K562 (cell line): ENCODE measurements around the gene RNF144A.

Source experiments
- CBFA2T2 ChIP-seq: fragments of 450-650 bp; conservative IDR thresholded peaks from 2 replicates; pipeline ENCODE4 v1.6.1; 2017; ENCODE audit warnings: mild to moderate bottlenecking
- MAFK ChIP-seq: IDR thresholded peaks from 2 replicates; pipeline ENCODE4 v1.6.1; 2011; ENCODE audit warnings: low read length, improper control_type of control experiment
- MAX ChIP-seq: sonication (generic); formaldehyde crosslinking; IDR thresholded peaks from 2 replicates; pipeline ENCODE4 v1.9.0; 2022; ENCODE audit warnings: mild to moderate bottlenecking, missing genetic modification reagents
- NFATC3 ChIP-seq: fragments of 450-650 bp; IDR thresholded peaks from 2 replicates; pipeline ENCODE4 v1.6.1; 2017; ENCODE audit warnings: mild to moderate bottlenecking
- RFX1 ChIP-seq: fragments of 450-650 bp; IDR thresholded peaks from 2 replicates; pipeline ENCODE4 v1.6.1; 2016; ENCODE audit warnings: mild to moderate bottlenecking, moderate library complexity
- ZNF707 ChIP-seq: fragments of 250-450 bp; sonication (Bioruptor Pico); conservative IDR thresholded peaks from 2 replicates; pipeline ENCODE4 v1.8.0; 2022; ENCODE audit warnings: inconsistent platforms, mild to moderate bottlenecking, moderate library complexity
- TF ChIP-seq, protein P1 (sequence below), 3 experiments: IDR thresholded peaks in 2 of 3; conservative IDR thresholded peaks in 1 of 3; 2 replicates each; pipeline ENCODE4 v1.5.1; 2011 to 2012; ENCODE audit warnings: low read length in 3 of 3, mild to moderate bottlenecking in 3 of 3, control low read depth in 2 of 3, improper control_type of control experiment in 1 of 3, inconsistent platforms in 1 of 3, low read depth in 1 of 3, mixed read lengths in 1 of 3, moderate library complexity in 1 of 3; ENCODE audit not compliant: insufficient read depth in 2 of 3
- TF ChIP-seq, protein P2 (sequence below): sonication (generic); formaldehyde crosslinking; IDR thresholded peaks from 2 replicates; pipeline ENCODE4 v1.8.0; 2022; ENCODE audit warnings: mild to moderate bottlenecking, low read depth, missing genetic modification reagents
- TF ChIP-seq, protein P3 (sequence below): fragments of 450-650 bp; IDR thresholded peaks from 2 replicates; pipeline ENCODE4 v1.6.1; 2018; ENCODE audit warnings: mild to moderate bottlenecking, low read depth; ENCODE audit not compliant: partially characterized antibody
- TF ChIP-seq, protein P4 (sequence below): sonication (generic); formaldehyde crosslinking; IDR thresholded peaks from 2 replicates; pipeline ENCODE4 v1.8.1; 2022; ENCODE audit warnings: missing genetic modification reagents

GRCh38 chr2:7018767-7019166 lies 101.6 kb downstream of the RNF144A start:
- TF ChIP-seq, protein P1, sequence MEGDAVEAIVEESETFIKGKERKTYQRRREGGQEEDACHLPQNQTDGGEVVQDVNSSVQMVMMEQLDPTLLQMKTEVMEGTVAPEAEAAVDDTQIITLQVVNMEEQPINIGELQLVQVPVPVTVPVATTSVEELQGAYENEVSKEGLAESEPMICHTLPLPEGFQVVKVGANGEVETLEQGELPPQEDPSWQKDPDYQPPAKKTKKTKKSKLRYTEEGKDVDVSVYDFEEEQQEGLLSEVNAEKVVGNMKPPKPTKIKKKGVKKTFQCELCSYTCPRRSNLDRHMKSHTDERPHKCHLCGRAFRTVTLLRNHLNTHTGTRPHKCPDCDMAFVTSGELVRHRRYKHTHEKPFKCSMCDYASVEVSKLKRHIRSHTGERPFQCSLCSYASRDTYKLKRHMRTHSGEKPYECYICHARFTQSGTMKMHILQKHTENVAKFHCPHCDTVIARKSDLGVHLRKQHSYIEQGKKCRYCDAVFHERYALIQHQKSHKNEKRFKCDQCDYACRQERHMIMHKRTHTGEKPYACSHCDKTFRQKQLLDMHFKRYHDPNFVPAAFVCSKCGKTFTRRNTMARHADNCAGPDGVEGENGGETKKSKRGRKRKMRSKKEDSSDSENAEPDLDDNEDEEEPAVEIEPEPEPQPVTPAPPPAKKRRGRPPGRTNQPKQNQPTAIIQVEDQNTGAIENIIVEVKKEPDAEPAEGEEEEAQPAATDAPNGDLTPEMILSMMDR (IDR thresholded peaks at IDR 0.05 in 2 of 3, conservative IDR thresholded peaks at IDR 0.05 in 1 of 3; ENCODE audit: insufficient read depth in 2 of 3, low read depth in 1 of 3, low read length in 3 of 3) = no peak
- TF ChIP-seq MAFK = no peak
- TF ChIP-seq CBFA2T2 = no peak
- TF ChIP-seq ZNF707 = no peak
- TF ChIP-seq NFATC3 = no peak
- TF ChIP-seq RFX1 = no peak
- TF ChIP-seq, protein P2, sequence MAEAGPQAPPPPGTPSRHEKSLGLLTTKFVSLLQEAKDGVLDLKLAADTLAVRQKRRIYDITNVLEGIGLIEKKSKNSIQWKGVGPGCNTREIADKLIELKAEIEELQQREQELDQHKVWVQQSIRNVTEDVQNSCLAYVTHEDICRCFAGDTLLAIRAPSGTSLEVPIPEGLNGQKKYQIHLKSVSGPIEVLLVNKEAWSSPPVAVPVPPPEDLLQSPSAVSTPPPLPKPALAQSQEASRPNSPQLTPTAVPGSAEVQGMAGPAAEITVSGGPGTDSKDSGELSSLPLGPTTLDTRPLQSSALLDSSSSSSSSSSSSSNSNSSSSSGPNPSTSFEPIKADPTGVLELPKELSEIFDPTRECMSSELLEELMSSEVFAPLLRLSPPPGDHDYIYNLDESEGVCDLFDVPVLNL = no peak
- TF ChIP-seq MAX (CRISPR knock-in tag) = no peak
- TF ChIP-seq, protein P3, sequence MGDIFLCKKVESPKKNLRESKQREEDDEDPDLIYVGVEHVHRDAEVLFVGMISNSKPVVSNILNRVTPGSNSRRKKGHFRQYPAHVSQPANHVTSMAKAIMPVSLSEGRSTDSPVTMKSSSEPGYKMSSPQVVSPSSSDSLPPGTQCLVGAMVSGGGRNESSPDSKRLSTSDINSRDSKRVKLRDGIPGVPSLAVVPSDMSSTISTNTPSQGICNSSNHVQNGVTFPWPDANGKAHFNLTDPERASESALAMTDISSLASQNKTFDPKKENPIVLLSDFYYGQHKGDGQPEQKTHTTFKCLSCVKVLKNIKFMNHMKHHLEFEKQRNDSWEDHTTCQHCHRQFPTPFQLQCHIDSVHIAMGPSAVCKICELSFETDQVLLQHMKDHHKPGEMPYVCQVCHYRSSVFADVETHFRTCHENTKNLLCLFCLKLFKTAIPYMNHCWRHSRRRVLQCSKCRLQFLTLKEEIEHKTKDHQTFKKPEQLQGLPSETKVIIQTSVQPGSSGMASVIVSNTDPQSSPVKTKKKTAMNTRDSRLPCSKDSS = no peak
- TF ChIP-seq, protein P4, sequence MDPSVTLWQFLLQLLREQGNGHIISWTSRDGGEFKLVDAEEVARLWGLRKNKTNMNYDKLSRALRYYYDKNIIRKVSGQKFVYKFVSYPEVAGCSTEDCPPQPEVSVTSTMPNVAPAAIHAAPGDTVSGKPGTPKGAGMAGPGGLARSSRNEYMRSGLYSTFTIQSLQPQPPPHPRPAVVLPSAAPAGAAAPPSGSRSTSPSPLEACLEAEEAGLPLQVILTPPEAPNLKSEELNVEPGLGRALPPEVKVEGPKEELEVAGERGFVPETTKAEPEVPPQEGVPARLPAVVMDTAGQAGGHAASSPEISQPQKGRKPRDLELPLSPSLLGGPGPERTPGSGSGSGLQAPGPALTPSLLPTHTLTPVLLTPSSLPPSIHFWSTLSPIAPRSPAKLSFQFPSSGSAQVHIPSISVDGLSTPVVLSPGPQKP (CRISPR knock-in tag) = no peak
